ENCODE results near the gene ERVFRD-1.

Gene ERVFRD-1, protein sequence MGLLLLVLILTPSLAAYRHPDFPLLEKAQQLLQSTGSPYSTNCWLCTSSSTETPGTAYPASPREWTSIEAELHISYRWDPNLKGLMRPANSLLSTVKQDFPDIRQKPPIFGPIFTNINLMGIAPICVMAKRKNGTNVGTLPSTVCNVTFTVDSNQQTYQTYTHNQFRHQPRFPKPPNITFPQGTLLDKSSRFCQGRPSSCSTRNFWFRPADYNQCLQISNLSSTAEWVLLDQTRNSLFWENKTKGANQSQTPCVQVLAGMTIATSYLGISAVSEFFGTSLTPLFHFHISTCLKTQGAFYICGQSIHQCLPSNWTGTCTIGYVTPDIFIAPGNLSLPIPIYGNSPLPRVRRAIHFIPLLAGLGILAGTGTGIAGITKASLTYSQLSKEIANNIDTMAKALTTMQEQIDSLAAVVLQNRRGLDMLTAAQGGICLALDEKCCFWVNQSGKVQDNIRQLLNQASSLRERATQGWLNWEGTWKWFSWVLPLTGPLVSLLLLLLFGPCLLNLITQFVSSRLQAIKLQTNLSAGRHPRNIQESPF

DNA sequence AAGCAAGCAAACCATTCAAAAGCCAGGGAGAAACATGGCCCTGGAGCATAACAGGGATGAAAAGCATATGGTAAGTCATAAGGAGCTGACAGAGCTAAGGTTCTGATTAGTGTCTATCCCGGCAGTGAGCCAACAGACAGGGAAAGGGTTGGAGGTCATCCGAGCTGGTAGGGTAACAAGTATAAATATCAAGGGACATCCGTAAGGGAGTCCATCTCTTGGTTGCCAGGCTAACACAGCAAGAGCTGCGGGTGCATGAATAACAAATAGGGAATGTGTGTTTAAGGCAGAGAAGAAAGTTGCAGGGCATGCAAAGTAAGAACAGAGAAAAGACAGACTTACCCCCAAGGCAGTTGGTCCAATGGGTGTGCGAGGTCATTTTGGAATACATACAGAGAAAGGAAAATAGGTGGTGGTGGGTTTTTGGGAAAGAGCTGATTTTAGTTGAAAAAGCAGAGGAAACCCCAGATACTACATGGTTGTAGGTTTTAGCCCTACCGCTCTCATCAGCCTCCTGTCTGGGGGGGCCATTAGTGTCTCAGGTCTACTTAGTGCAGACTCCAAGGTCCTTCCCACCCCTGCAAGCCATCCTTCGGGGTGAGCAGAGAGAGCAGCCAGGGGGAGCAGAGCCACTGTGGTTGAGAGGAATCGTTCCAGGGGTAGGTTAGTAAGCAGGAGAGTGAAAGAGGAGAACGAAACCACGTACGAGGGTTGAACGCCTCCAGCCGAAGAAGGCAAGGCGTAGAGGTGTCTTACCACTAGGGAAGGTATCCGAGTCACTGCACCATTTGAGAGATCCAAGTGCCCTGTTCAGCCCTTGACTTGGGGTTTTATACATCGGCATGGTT lies at the start of gene ERVFRD-1:
TSS of gene ERVFRD-1 (minus strand) at position 805 of the 848 bp plus-strand sequence. CDS start 6,415 bp downstream, outside the sequence.
- Histone ChIP-seq H3K9ac (ENCODE audit: low read depth, low read length) (no peak within 1 kb of the TSS), H3K27ac (ENCODE audit: low read length) (no peak within 1 kb of the TSS)

DNA sequence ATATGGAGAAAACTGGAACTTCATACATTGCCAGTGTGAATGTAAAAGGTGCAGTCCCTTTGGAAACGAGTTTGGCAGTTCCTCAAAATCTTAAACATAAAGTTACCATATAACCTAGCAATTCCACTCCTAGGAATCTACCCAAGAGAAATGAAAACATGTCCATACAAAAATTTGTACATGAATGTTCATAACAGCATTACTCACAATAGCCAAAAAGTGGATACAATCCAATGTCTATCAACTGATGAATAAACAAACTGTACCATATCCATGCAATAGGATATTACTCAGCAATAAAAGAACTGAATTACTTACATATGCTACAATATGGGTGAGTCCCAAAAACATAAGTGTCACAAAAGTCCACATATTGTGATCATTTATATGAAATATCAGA lies 48.7 kb upstream of the ERVFRD-1 start:
- no peaks in the 10 kb centered on the region for H3K36me3 ChIP-seq (ENCODE audit: insufficient read depth, low read depth, low read length)
- H3K27me3 ChIP-seq (ENCODE audit: insufficient read depth, low read length) = no peaks in the 10 kb centered on the region
- peaks cover 15% of the 10 kb centered on the region for H3K4me1 ChIP-seq (ENCODE audit: insufficient read depth, low read length)
- no peak overlapping the region for H3K27ac ChIP-seq (ENCODE audit: low read length)
- H3K9ac ChIP-seq (ENCODE audit: low read depth, low read length) = no peak overlapping the region
- no peak overlapping the region for H3K4me3 ChIP-seq (ENCODE audit: low read length)
- H3K9me3 ChIP-seq (ENCODE audit: insufficient read depth, low read depth, low read length) = no peaks in the 10 kb centered on the region

More for the DNA sequence above, at the start of gene ERVFRD-1:
- H3K4me1 ChIP-seq (ENCODE audit: insufficient read depth, low read length) = peaks cover 14% of the 10 kb centered on the region
- H3K36me3 ChIP-seq (ENCODE audit: insufficient read depth, low read depth, low read length) = no peaks in the 10 kb centered on the region
- H3K4me3 ChIP-seq (ENCODE audit: low read length) = no peak within 1 kb of the TSS
- no peaks in the 10 kb centered on the region for H3K9me3 ChIP-seq (ENCODE audit: insufficient read depth, low read depth, low read length)
- H3K27me3 ChIP-seq (ENCODE audit: insufficient read depth, low read length) = no peaks in the 10 kb centered on the region

DNA sequence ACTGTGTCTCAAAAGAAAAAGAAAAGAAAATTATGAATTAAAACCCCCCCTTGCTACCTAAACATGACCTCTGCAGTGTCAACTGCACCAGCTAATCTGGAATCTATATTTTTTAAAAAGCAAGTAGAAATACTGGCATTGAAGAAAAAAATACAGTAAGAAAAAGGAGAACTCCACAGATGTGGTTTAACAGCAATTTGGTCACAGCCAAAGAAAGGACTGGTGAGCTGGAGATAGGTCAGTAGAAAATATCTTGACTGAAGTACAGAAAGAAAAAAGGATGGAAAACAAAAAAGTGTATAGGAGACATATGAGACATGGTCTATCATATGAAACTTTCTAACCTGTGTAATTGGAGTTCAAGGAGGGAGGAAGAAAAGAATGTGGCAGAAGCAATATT lies 44.1 kb upstream of the ERVFRD-1 start:
- no peak overlapping the region for H3K4me3 ChIP-seq (ENCODE audit: low read length)
- no peaks in the 10 kb centered on the region for H3K27me3 ChIP-seq (ENCODE audit: insufficient read depth, low read length)

DNA sequence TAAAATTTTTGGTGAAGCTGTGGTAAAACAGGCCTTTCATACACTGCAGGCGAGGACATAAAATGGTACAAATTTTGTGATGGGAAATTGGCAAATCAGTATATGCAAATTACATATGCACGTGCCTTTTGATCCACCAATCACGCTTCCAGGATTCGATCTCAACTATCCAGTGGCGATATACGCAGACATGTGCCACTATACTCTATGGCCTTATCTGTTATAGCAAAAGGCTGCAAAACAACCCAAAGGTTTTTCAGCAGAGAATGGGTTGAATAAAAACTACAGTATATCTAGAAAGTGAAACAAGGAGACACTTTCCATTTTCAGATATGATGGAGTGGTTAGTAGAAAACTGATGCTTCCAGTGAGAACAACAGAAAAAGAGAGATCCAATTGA lies 41.9 kb upstream of the ERVFRD-1 start:
- peaks cover 4% of the 10 kb centered on the region; the same call in 1 of the 2 replicates for H3K4me1 ChIP-seq (ENCODE audit: insufficient read depth, low read length)
- no peaks in the 10 kb centered on the region for H3K9me3 ChIP-seq (ENCODE audit: insufficient read depth, low read depth, low read length)

More for the DNA sequence above, 44.1 kb upstream of the ERVFRD-1 start:
- Histone ChIP-seq H3K36me3 (ENCODE audit: insufficient read depth, low read depth, low read length) (no peaks in the 10 kb centered on the region), H3K9me3 (ENCODE audit: insufficient read depth, low read depth, low read length) (no peaks in the 10 kb centered on the region), H3K9ac (ENCODE audit: low read depth, low read length) (no peak overlapping the region), H3K27ac (ENCODE audit: low read length) (no peak overlapping the region), H3K4me1 (ENCODE audit: insufficient read depth, low read length) (peaks cover 4% of the 10 kb centered on the region)

DNA sequence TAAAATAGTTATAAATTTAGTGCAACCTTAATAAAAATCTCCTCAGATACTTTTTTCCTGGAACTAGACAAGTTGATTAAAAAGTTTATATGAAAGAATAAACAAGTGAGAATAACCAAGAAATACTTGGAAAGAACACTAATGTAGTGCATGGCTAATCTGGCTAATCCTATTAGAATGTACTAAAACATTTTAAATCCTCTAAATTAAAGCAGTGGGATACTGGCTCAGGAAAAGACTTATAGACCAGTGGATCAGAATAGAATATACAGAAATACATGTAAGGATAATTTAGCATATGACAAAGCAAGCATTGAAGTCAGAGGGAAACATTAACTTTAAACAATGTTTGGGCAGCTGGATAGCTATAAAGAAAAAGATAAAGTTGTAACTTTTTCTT lies 41.1 kb upstream of the ERVFRD-1 start:
- Histone ChIP-seq H3K27ac (ENCODE audit: low read length) (no peak overlapping the region), H3K9me3 (ENCODE audit: insufficient read depth, low read depth, low read length) (no peaks in the 10 kb centered on the region), H3K4me1 (ENCODE audit: insufficient read depth, low read length) (peaks cover 4% of the 10 kb centered on the region; the same call in 1 of the 2 replicates), H3K36me3 (ENCODE audit: insufficient read depth, low read depth, low read length) (no peaks in the 10 kb centered on the region), H3K9ac (ENCODE audit: low read depth, low read length) (no peak overlapping the region), H3K4me3 (ENCODE audit: low read length) (no peak overlapping the region), H3K27me3 (ENCODE audit: insufficient read depth, low read length) (no peaks in the 10 kb centered on the region)

More for the DNA sequence above, 41.9 kb upstream of the ERVFRD-1 start:
- Histone ChIP-seq H3K4me3 (ENCODE audit: low read length) (no peak overlapping the region), H3K36me3 (ENCODE audit: insufficient read depth, low read depth, low read length) (no peaks in the 10 kb centered on the region), H3K9ac (ENCODE audit: low read depth, low read length) (no peak overlapping the region), H3K27ac (ENCODE audit: low read length) (no peak overlapping the region), H3K27me3 (ENCODE audit: insufficient read depth, low read length) (no peaks in the 10 kb centered on the region)

DNA sequence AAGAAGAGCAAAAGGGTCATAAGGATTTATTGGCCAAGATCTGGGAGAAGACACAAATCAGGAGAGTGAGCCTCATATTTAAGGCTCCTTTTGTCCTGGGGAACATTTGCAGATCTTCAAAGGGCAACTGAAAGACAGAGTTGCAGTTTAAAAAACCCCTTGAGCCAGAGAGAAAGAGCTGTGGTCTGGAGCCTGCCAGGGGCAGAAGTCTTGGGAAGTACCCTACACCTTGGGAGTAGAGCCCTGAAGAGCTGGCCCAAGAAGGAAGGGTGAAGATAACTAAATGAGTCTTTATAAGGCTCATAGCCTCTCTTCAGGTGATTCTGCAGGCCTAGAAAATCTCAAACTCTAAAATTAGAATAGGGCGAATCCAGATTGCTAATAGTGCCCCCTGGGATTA lies 40.0 kb upstream of the ERVFRD-1 start:
- Histone ChIP-seq H3K9me3 (ENCODE audit: insufficient read depth, low read depth, low read length) (no peaks in the 10 kb centered on the region), H3K4me3 (ENCODE audit: low read length) (no peak overlapping the region), H3K9ac (ENCODE audit: low read depth, low read length) (no peak overlapping the region), H3K27ac (ENCODE audit: low read length) (no peak overlapping the region), H3K4me1 (ENCODE audit: insufficient read depth, low read length) (peaks cover 6% of the 10 kb centered on the region; the same call in 1 of the 2 replicates), H3K27me3 (ENCODE audit: insufficient read depth, low read length) (no peaks in the 10 kb centered on the region), H3K36me3 (ENCODE audit: insufficient read depth, low read depth, low read length) (no peaks in the 10 kb centered on the region)

DNA sequence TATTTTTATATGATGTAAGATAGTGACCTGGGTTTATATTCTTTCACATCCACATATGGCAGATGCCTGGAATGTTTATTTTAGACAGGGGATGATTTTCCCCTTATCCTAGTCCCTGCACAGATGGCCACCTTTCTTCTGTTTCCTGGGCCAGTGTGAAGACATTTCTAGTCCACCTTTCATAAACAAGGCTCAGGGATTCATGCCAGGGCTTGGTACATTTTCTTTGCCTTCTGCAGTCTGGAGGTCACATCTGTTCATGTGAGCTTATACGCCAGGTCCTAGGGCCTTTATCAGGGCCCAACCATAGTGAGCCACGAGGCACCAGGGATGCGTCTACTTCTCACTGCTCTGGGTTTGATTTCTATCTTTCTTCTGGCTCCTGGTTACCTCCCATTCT lies 38.0 kb upstream of the ERVFRD-1 start:
- Histone ChIP-seq H3K4me3 (ENCODE audit: low read length) (no peak overlapping the region), H3K9me3 (ENCODE audit: insufficient read depth, low read depth, low read length) (no peaks in the 10 kb centered on the region), H3K4me1 (ENCODE audit: insufficient read depth, low read length) (0 out of 2 replicates have a peak, but pooled peaks cover 5% of the 10 kb centered on the region), H3K27ac (ENCODE audit: low read length) (no peak overlapping the region), H3K9ac (ENCODE audit: low read depth, low read length) (no peak overlapping the region), H3K36me3 (ENCODE audit: insufficient read depth, low read depth, low read length) (no peaks in the 10 kb centered on the region), H3K27me3 (ENCODE audit: insufficient read depth, low read length) (no peaks in the 10 kb centered on the region)

DNA sequence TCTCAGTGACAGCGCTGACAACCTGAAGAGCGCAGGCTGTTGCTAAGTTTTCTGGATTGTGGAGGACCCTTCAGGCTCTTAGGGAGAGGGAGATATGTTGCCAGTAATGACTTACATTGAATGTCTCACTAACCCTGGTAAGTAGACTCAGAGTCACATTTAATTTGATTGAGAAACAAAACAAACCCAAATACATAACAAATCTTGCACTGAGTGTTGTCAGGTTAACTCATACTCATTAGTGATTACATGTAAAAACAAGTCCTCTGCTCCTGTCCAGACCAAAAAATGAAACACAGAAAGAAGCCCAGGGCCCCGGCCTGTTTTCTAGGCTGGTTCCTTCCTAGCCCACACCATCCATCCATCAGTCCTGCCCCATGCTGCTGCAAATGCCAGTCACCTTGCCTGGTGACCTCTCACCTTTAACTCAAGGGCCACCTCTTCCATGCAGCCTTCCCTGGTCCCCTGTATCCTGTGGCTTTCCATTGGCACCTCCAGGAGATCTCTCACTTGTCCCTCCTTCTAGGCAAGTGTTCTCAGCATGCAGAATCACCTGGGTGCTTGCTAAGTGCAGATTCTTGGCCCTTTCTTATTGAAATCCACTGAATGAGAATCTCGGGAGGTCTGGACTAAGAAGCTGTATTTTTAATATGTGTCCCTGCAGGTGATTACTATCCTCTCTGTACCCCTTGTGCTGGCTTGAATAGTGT lies 34.7 kb upstream of the ERVFRD-1 start:
- H3K27ac ChIP-seq (ENCODE audit: low read length) = no peak overlapping the region
- H3K27me3 ChIP-seq (ENCODE audit: insufficient read depth, low read length) = no peaks in the 10 kb centered on the region
- H3K9me3 ChIP-seq (ENCODE audit: insufficient read depth, low read depth, low read length) = no peaks in the 10 kb centered on the region

DNA sequence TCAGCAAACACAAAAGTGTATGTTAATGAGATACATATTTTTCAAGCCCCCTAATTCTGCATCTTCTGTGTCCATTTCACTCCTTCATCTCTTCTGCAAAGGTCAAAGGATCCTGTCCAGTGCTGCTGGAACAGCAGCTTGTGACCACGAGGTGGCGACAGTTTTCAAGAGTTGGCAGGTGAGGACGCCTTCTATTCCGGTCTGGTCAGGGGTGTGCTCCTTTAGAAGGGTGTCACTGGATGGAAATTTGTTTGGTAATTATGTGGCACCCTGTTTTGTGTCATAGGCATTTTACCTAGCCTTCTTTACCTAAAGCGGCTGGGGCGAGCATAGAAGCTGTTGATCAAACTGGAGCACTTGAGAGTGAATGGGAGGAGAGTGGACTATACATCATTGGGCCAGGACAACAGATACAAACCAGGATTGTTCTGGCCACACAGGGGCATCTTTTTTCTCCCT lies 32.9 kb upstream of the ERVFRD-1 start:
- H3K36me3 ChIP-seq (ENCODE audit: insufficient read depth, low read depth, low read length) = no peaks in the 10 kb centered on the region
- 0 out of 2 replicates have a peak, but pooled peaks cover 5% of the 10 kb centered on the region for H3K4me1 ChIP-seq (ENCODE audit: insufficient read depth, low read length)
- H3K9me3 ChIP-seq (ENCODE audit: insufficient read depth, low read depth, low read length) = no peaks in the 10 kb centered on the region
- no peak overlapping the region for H3K27ac ChIP-seq (ENCODE audit: low read length)
- no peaks in the 10 kb centered on the region for H3K27me3 ChIP-seq (ENCODE audit: insufficient read depth, low read length)
- H3K4me3 ChIP-seq (ENCODE audit: low read length) = no peak overlapping the region
- H3K9ac ChIP-seq (ENCODE audit: low read depth, low read length) = no peak overlapping the region

More for the DNA sequence above, 34.7 kb upstream of the ERVFRD-1 start:
- H3K4me3 ChIP-seq (ENCODE audit: low read length) = no peak overlapping the region
- no peak overlapping the region for H3K9ac ChIP-seq (ENCODE audit: low read depth, low read length)
- H3K36me3 ChIP-seq (ENCODE audit: insufficient read depth, low read depth, low read length) = no peaks in the 10 kb centered on the region
- 0 out of 2 replicates have a peak, but pooled peaks cover 5% of the 10 kb centered on the region for H3K4me1 ChIP-seq (ENCODE audit: insufficient read depth, low read length)

DNA sequence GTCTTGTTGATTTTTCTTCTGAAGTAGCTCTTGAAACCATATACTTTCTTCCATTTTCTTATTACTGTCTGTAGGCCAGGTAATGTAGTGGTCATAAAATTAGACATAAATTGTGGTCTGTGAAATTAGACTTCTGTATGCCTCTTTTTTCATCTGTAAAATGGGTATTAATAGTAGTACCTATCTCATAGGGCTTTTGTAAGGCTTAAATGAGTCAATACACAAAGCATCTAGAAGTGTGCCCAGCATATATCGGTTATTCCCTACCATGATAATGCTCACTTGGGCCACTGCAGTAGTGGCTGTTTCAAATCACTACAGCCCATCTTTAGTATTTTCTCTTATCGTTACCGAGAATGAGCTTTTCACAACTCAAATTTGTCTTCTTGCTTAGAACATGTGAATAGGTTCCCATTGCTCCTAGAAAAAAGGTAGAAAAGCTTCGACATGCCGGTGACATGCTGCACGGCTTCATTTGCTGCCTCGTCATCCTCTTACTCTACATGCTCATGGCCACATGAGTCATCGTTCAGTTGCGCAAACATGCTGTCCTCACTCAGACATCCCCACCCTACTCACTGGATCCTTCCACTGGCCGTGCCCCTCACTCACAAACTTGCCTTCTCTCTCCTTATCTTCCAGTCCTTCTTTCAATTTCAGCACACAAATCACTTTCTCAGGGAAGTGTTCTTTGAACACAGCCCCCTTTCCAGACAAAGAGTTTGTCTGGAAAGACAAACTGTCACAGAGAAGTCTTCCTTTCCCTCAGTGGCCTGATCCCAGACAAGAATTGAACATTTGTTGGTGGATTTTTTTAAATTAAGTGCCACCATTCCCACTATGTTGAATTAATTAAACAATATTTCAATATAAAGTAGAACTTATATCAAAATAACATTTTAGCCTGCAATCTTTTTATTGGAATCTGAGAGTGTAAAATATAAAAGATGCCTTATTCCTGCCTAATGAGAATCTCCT lies 32.2 kb upstream of the ERVFRD-1 start:
- H3K4me3 ChIP-seq (ENCODE audit: low read length) = no peak overlapping the region
- H3K27ac ChIP-seq (ENCODE audit: low read length) = no peak overlapping the region
- H3K9ac ChIP-seq (ENCODE audit: low read depth, low read length) = no peak overlapping the region
- no peaks in the 10 kb centered on the region for H3K36me3 ChIP-seq (ENCODE audit: insufficient read depth, low read depth, low read length)
- 0 out of 2 replicates have a peak, but pooled peaks cover 10% of the 10 kb centered on the region for H3K4me1 ChIP-seq (ENCODE audit: insufficient read depth, low read length)
- H3K9me3 ChIP-seq (ENCODE audit: insufficient read depth, low read depth, low read length) = no peaks in the 10 kb centered on the region
- no peaks in the 10 kb centered on the region for H3K27me3 ChIP-seq (ENCODE audit: insufficient read depth, low read length)
